Testis (tissue), 3 donors: ENCODE data around the gene CYYR1. TPM values are rescaled to one million over a fixed set of nuclear protein-coding genes. Genes with fewer than 3 reads are reported as not detected.

Source experiments
- DNase-seq: peaks from one replicate; pipeline ENCODE4 v3.0.0-alpha.2; 2019
- H3K27ac ChIP-seq, 2 donors: fragments of 200-600 bp; sonication (generic); one replicate each; pipeline ENCODE4 v1.5.1; 2019
- H3K27me3 ChIP-seq: fragments of 200-600 bp; sonication (generic); one replicate; pipeline ENCODE4 v1.5.1; 2019
- H3K36me3 ChIP-seq: fragments of 200-600 bp; sonication (generic); one replicate; pipeline ENCODE4 v1.5.1; 2017; ENCODE audit warnings: low read depth; ENCODE audit errors: missing control alignments
- H3K4me1 ChIP-seq: fragments of 200-600 bp; sonication (generic); one replicate; pipeline ENCODE4 v1.5.1; 2019
- H3K4me3 ChIP-seq, 2 donors: fragments of 200-600 bp; sonication (generic); one replicate each; pipeline ENCODE4 v1.5.1; 2017 to 2019
- H3K9me3 ChIP-seq: fragments of 200-600 bp; sonication (generic); one replicate; pipeline ENCODE4 v1.5.1; 2017
- POLR2A ChIP-seq: fragments of 450-650 bp; IDR thresholded peaks from one replicate; pipeline ENCODE4 v1.6.1; 2017; ENCODE audit warnings: antibody characterized with exemption, mild to moderate bottlenecking, moderate library complexity
- WGBS, 2 donors: methylation state at CpG; one replicate each; pipeline ENCODE4 v1.1.5; 2018; 5-methylcytosine and 5-hydroxymethylcytosine counted together
- intact Hi-C: fragments of 100-400 bp; cut with DNase I; formaldehyde crosslinking; loops from one replicate; pipeline ENCODE4 v1.15.1; 2023; ENCODE audit warnings: low total_unique reads
- polyA plus RNA-seq: library from polyadenylated mRNA; stranded (reverse); fragments of 350-450 nt; fragmentation: Illumina TruSeq; extraction: RNeasy Lipid Tissue Mini Kit (QIAGEN cat#74804); gene quantifications from one replicate; pipeline ENCODE4 v1.2.3, GENCODE V29; 2014; ENCODE audit warnings: low read depth, low replicate concordance; ENCODE audit not compliant: insufficient read depth
- total RNA-seq, 2 donors: library from RNA; depleted of rRNA; stranded (reverse); fragments of >200 nt; gene quantifications; one replicate each; pipeline ENCODE4 v1.2.3, GENCODE V29; 2016
- TF ChIP-seq, protein P1 (sequence below), 3 experiments: fragments of 450-650 bp in 2 of 3; fragments of 200-600 bp in 1 of 3; sonication (generic) in 1 of 3; IDR thresholded peaks; one replicate each; pipeline ENCODE4 v1.5.1; 2016 to 2019; ENCODE audit warnings: antibody characterized with exemption in 3 of 3, mild to moderate bottlenecking in 2 of 3, moderate library complexity in 1 of 3

Gene CYYR1
- total and polyA plus RNA-seq, 3 donors from 2014 or later: 4.4 to 6.1 (median 4.6) TPM

DNA sequence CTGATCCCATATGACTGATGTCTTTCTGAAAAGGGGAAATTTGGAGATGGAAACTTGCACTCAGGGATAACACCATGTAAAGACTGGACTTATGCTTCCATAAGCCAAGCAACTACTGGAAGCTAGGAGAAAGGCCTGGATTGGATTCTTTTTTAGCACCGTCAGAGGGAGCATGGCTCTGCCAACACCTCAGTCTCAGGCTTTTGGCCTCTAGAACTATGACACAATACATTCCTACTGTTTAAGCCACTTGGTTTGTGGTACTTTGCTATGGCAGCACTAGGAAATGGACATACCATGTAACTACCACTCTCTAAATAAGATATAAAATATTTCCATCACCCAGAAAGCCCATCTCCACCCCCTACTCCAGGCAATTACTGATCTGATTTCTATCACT lies 139.7 kb downstream of the CYYR1 start:
- Histone ChIP-seq H3K9me3 (no peaks in the 10 kb centered on the region), H3K4me1 (no peaks in the 10 kb centered on the region), H3K27me3 (no peaks in the 10 kb centered on the region), H3K27ac (no peak overlapping the region), H3K4me3 (no peak overlapping the region), H3K36me3 (no peaks in the 10 kb centered on the region)
- intact Hi-C loops: no loop called here
- TF ChIP-seq, protein P1, sequence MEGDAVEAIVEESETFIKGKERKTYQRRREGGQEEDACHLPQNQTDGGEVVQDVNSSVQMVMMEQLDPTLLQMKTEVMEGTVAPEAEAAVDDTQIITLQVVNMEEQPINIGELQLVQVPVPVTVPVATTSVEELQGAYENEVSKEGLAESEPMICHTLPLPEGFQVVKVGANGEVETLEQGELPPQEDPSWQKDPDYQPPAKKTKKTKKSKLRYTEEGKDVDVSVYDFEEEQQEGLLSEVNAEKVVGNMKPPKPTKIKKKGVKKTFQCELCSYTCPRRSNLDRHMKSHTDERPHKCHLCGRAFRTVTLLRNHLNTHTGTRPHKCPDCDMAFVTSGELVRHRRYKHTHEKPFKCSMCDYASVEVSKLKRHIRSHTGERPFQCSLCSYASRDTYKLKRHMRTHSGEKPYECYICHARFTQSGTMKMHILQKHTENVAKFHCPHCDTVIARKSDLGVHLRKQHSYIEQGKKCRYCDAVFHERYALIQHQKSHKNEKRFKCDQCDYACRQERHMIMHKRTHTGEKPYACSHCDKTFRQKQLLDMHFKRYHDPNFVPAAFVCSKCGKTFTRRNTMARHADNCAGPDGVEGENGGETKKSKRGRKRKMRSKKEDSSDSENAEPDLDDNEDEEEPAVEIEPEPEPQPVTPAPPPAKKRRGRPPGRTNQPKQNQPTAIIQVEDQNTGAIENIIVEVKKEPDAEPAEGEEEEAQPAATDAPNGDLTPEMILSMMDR (IDR thresholded peaks at IDR 0.05): no peak
- TF ChIP-seq POLR2A: no peak
- DNase-seq: no peak
- WGBS, 2 donors: 85 to 87% methylated on average over 1 of the region's 1 CpG

DNA sequence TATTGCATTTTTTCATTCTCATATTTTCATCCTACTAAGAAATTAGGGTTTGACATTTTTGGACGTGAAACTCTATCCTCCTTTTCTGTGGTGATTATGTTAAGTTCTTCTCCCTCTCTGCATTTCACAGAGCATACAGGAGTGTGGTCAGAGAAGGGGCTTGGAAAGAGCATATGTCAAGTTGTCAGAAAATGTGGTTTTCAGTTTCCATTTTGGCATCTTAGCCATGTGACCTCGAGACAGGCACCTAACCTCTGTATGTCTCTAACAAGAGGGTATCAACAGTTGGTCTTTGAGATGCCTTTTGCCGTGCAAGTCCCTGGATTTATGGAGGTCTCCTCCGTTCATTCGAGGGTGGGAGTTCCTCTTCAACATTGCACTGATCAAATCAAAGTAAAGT lies 140.7 kb downstream of the CYYR1 start:
- Histone ChIP-seq H3K4me1 (no peaks in the 10 kb centered on the region), H3K9me3 (no peaks in the 10 kb centered on the region), H3K27me3 (no peaks in the 10 kb centered on the region), H3K4me3 (no peak overlapping the region), H3K36me3 (no peaks in the 10 kb centered on the region), H3K27ac (no peak overlapping the region)
- WGBS, 2 donors: 43 to 51% methylated on average over 5 of the region's 5 CpGs
- TF ChIP-seq, protein P1 (IDR thresholded peaks at IDR 0.05): no peak
- no peak for TF ChIP-seq POLR2A
- DNase-seq: no peak
- intact Hi-C loops: no loop called here

DNA sequence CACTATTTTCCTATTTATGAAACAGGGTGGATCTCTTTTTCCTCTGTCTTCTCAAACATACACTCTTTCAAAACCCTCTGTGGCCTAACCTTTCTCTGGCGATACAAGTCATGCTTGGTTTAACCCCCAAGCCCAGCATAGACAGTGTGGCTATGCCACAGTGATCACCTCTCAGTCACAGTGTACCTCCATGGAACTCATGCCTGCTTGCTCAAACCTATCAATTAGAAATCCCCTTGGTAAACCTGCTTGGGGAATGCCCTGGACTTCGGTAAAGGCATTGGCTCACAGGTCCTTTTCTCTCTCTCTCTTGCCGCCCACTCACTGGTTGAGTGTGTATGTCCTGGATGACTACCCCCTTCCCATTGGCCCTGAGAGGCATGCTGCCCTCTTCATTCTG lies 147.5 kb downstream of the CYYR1 start:
- WGBS, 2 donors: 86 to 97% methylated on average over 3 of the region's 3 CpGs
- Histone ChIP-seq H3K27ac (no peak overlapping the region), H3K4me1 (no peaks in the 10 kb centered on the region), H3K36me3 (no peaks in the 10 kb centered on the region), H3K4me3 (no peak overlapping the region), H3K9me3 (no peaks in the 10 kb centered on the region), H3K27me3 (no peaks in the 10 kb centered on the region)
- TF ChIP-seq, protein P1 (IDR thresholded peaks at IDR 0.05): no peak
- TF ChIP-seq POLR2A: no peak
- intact Hi-C loops: no loop called here
- DNase-seq: no peak

DNA sequence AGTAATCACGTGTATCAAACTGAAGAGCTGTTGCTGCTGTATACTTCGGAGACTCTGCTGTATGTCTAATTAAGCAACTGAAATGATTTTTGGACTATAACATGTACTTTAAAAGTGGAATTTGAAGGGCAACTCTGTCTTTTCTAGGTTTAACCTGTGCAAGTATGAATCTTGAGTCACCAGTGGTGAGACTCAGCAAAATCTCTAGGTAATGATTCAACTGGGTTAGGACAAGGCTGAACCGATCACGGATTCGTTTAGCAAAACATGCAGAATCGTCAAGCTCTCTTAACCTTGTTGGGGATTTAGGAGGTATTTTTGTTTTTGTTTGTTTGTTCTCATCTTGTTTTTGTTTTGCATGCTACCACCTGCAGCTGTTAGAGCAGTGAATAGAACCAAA lies 149.6 kb downstream of the CYYR1 start:
- TF ChIP-seq, protein P1 (IDR thresholded peaks at IDR 0.05): no peak
- TF ChIP-seq POLR2A: no peak
- Histone ChIP-seq H3K27me3 (no peaks in the 10 kb centered on the region), H3K4me1 (no peaks in the 10 kb centered on the region), H3K4me3 (no peak overlapping the region), H3K27ac (no peak overlapping the region), H3K36me3 (no peaks in the 10 kb centered on the region), H3K9me3 (no peaks in the 10 kb centered on the region)
- no peak for DNase-seq
- intact Hi-C loops: no loop called here
- WGBS, 2 donors: 68 to 87% methylated on average over 6 of the region's 6 CpGs

DNA sequence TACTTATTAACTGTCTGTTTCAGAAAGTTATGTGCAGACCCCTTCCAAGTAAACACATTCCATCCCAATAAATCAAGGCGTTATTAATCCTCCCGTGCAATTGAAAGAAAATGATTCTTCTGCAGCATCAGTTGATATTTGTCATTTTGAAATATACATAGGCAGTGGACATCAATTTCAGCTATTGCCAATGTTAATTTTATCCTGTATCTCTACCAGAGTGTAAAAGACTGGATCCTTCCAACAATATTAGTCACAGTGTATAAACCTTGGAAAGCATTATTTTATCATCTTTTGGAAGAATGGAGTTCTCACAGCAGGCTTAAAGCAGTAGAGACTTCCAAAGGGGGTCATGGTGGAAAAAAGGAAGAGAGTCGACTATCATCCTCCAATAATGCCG lies 150.4 kb downstream of the CYYR1 start:
- 65 to 74% methylated on average over 4 of the region's 4 CpGs for WGBS, 2 donors
- no peaks in the 10 kb centered on the region for H3K9me3 ChIP-seq
- H3K27me3 ChIP-seq: no peaks in the 10 kb centered on the region
- H3K4me1 ChIP-seq: no peaks in the 10 kb centered on the region
- intact Hi-C loops: no loop called here
- no peak overlapping the region for H3K4me3 ChIP-seq
- no peaks in the 10 kb centered on the region for H3K36me3 ChIP-seq
- no peak for DNase-seq
- no peak overlapping the region for H3K27ac ChIP-seq
- TF ChIP-seq, protein P1 (IDR thresholded peaks at IDR 0.05): no peak
- no peak for TF ChIP-seq POLR2A
